Measurements from ENCODE around the gene JMJD8.
A peak's percentile ranks its signal among the peaks of the same experiment; 100 is the strongest.

Gene JMJD8

DNA sequence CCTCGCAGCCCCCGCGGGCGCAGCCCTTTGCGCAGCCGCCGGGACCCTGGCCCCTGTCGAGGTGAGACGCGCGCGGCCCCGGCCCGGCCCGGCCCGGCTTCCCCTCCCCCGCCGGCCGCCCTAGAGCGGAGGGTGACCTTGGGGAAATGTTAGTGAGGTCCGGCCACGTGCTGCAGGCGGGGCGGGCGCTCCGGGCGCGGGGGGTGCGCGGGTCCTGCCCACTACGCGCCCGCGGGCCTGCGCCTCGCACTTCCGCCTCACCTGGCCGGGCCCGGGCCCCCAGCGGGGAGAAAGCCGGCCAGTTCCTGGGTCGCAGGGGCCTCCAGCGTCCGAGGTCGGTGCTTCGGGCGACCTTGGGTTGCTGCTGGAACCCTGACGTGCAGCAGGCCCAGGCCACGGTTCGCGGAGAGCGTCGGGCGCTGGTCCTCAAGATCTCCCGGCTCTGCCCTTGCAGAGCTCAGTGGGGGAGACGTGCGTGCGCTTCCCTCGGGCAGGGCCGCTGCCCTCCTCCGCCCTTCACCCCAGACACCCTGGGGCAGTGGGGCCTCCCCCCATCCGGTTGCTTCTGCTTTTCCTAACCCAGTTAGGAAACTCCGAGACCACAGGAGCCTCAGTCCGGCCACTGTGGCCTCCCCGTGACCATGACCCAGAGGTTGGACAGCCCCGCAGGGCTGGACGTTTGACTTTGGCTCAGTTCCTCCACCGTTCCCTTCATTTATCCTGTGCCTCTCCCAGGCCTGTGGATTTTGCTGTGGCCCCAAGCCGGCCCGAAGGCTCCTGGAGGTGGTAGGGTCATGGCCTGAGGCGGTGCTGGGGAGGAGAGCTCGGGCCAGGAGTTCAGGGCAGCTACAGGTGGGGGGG lies 41.7 kb downstream of the JMJD8 start:
- DNase-seq (ENCODE audit: low read depth), result no peak
- TF ChIP-seq, protein P1, sequence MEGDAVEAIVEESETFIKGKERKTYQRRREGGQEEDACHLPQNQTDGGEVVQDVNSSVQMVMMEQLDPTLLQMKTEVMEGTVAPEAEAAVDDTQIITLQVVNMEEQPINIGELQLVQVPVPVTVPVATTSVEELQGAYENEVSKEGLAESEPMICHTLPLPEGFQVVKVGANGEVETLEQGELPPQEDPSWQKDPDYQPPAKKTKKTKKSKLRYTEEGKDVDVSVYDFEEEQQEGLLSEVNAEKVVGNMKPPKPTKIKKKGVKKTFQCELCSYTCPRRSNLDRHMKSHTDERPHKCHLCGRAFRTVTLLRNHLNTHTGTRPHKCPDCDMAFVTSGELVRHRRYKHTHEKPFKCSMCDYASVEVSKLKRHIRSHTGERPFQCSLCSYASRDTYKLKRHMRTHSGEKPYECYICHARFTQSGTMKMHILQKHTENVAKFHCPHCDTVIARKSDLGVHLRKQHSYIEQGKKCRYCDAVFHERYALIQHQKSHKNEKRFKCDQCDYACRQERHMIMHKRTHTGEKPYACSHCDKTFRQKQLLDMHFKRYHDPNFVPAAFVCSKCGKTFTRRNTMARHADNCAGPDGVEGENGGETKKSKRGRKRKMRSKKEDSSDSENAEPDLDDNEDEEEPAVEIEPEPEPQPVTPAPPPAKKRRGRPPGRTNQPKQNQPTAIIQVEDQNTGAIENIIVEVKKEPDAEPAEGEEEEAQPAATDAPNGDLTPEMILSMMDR (IDR thresholded peaks at IDR 0.05; ENCODE audit: insufficient read depth, low read depth, low read length, missing control alignments), result no peak
- H3K4me3 ChIP-seq (ENCODE audit: low read length), result peak overlapping the region; percentile 57

DNA sequence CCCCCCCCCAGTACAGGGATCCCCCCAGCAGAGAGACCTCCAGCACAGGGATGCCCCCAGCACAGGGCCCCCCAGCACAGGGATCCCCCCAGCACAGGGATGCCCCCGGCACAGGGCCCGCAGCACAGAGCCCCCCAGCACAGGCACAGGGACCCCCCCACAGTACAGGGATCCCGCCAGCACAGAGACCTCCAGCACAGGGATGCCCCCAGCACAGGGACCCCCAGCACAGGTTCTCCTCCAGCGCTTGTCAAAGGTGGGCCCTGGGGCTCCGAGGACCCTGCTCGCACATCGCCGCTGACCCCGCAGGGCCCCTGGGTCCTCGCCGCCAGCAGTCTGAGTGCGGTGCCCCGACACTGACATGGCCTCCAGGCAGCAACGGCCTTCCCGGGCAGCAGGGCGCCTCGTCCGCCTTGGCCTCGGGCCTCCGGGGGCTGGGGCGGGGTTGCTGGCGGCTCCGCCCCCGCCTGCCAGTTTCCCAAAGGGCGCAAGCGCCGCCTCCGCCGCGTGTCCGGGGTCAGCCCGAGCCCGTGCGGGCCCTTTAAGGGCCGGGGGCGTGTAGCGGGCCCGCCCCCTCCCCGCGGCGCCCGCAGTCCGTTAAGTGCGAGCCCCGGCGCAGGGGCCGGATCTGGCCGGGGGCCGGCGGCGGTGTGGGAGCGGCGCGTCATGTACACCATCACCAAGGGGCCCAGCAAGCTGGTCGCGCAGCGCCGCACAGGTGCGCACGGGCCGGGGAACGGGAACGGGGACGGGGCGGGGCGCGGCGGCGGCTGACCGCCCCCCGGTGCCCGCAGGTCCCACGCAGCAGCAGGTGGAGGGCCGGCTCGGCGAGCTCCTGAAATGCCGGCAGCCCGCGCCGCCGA lies 42.6 kb downstream of the JMJD8 start, which contains the start of gene MCRIP2:
TSS of gene MCRIP2 (plus strand) at position 503 of the 863 bp plus-strand sequence. CDS start at position 667, 164 bp downstream.
- TF ChIP-seq, protein P1 (IDR thresholded peaks at IDR 0.05; ENCODE audit: insufficient read depth, low read depth, low read length, missing control alignments), result no peak
- peak; percentile 70 for DNase-seq (ENCODE audit: low read depth)

DNA sequence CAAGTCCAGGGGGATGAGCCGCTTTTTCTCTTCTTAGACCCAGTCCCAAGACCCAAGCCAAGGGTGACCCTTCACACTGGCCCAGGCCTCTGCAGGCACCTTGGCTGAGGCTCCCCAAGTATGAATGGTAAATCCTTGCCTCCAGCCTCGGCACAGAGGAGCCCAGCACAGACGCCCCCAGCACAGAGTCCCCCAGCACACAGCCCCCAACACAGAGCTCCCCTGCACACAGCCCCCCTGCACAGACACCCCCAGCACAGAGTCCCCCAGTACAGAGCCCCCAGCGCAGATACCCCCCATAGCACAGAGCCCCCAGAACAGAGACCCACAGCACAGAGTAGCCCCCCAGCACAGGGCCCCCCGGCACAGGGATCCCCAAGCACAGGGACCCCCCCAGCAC lies 43.5 kb downstream of the JMJD8 start:
- DNase-seq (ENCODE audit: low read depth), result no peak
- TF ChIP-seq, protein P1 (IDR thresholded peaks at IDR 0.05; ENCODE audit: insufficient read depth, low read depth, low read length, missing control alignments), result no peak
- no peak overlapping the region for H3K4me3 ChIP-seq (ENCODE audit: low read length)

More for the DNA sequence above, 42.6 kb downstream of the JMJD8 start, which contains the start of gene MCRIP2:
- peak within 1 kb of the TSS; percentile 57 for H3K4me3 ChIP-seq (ENCODE audit: low read length)

DNA sequence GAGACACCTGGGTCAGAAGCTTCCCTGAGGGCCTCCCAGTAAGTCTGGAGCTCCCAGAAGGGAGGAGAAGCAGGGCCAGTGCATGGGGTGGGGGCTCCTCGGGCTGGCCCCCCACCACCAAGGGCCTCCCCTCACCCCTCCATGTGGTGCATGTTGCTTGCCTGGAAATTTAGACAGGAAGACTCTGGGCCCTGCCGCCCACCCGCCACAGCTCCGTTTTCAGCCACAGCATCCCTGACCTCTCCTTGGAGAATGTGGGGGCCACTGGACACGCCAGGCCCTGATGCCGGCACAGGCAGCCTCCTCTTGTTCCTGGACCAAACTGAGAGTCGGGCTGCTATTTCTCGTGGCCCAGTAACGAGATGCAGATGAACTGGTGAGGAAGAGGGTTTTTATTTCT lies 45.3 kb downstream of the JMJD8 start:
- DNase-seq (ENCODE audit: low read depth), result no peak
- H3K4me3 ChIP-seq (ENCODE audit: low read length), result no peak overlapping the region
- TF ChIP-seq, protein P1 (IDR thresholded peaks at IDR 0.05; ENCODE audit: insufficient read depth, low read depth, low read length, missing control alignments), result no peak

DNA sequence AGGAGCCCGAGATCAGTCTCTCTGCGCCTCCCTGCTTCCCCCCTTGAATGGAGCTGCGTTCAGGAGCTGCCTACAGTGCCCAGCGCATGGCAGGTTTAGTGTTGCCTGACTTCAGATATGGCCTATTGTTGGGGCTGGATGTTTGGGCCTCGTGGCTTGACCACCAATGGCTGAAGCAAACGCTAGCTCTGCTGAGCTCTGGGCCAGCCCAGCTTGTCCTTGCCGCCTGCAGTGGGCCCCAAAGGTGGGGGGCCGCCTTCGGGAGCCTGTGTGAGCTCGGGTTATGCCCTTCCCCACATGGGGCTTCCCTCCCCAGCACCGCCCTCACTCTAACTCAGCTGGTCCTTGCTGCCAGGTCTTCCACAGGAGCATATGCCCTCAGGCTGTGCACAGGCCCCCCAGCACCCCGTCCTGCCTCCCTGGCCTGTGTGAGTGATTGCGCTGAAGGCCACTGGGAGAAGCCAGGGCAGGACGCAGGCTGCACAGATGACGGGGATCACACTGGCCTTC lies 46.0 kb downstream of the JMJD8 start:
- DNase-seq (ENCODE audit: low read depth), result no peak
- no peak overlapping the region for H3K4me3 ChIP-seq (ENCODE audit: low read length)

More for the DNA sequence above, 46.0 kb downstream of the JMJD8 start:
- TF ChIP-seq, protein P1 (IDR thresholded peaks at IDR 0.05; ENCODE audit: insufficient read depth, low read depth, low read length, missing control alignments), result no peak
